GM23338 (cell line): ENCODE measurements around the gene IRAK2. TPM values are rescaled to one million over a fixed set of nuclear protein-coding genes. Genes with fewer than 3 reads are reported as not detected.

ENCODE experiments used
- ATAC-seq: fragments of 200-7000 bp; cut with Tn5 transposase; 3 replicates; pipeline ENCODE4 v1.9.1; 2020
- DNase-seq: peaks from one replicate; pipeline ENCODE4 v3.0.0-alpha.2; 2015; ENCODE audit warnings: low spot score
- H2AFZ ChIP-seq: fragments of 200-600 bp; sonication (generic); 2 replicates; pipeline ENCODE4 v1.8.0; 2016; ENCODE audit warnings: antibody characterized with exemption, mild to moderate bottlenecking, moderate library complexity
- H3F3A ChIP-seq: fragments of 200-600 bp; sonication (generic); replicated peaks from 2 replicates; pipeline ENCODE4 v1.8.0; 2017; ENCODE audit warnings: antibody characterized with exemption, mixed run types, low read depth
- H3K27ac ChIP-seq: fragments of 200-600 bp; sonication (generic); 2 replicates; pipeline ENCODE4 v1.6.1; 2016; ENCODE audit warnings: low read depth
- H3K27me3 ChIP-seq: fragments of 200-600 bp; sonication (generic); 2 replicates; pipeline ENCODE4 v1.8.0; 2016; ENCODE audit warnings: mild to moderate bottlenecking, mixed run types, moderate library complexity; ENCODE audit not compliant: insufficient read depth
- H3K36me3 ChIP-seq: fragments of 200-600 bp; sonication (generic); 2 replicates; pipeline ENCODE4 v1.8.0; 2016; ENCODE audit warnings: mild to moderate bottlenecking; ENCODE audit not compliant: insufficient read depth
- H3K4me1 ChIP-seq: fragments of 200-600 bp; sonication (generic); 2 replicates; pipeline ENCODE4 v1.8.0; 2016; ENCODE audit warnings: mild to moderate bottlenecking, moderate library complexity; ENCODE audit not compliant: insufficient read depth
- H3K4me2 ChIP-seq: fragments of 200-600 bp; sonication (generic); 2 replicates; pipeline ENCODE4 v1.7.1; 2017; ENCODE audit warnings: mixed run types
- H3K4me3 ChIP-seq: fragments of 200-600 bp; sonication (generic); 2 replicates; pipeline ENCODE4 v1.6.1; 2016; ENCODE audit warnings: mixed run types
- H3K79me2 ChIP-seq: fragments of 200-600 bp; sonication (generic); replicated peaks from 2 replicates; pipeline ENCODE4 v1.8.0; 2017; ENCODE audit warnings: mild to moderate bottlenecking; ENCODE audit not compliant: insufficient read depth
- H3K9me2 ChIP-seq: fragments of 200-600 bp; sonication (generic); 2 replicates; pipeline ENCODE4 v1.8.0; 2017; ENCODE audit not compliant: insufficient read depth
- H4K20me1 ChIP-seq: fragments of 200-600 bp; sonication (generic); replicated peaks from 2 replicates; pipeline ENCODE4 v1.8.0; 2017; ENCODE audit warnings: mild to moderate bottlenecking; ENCODE audit not compliant: insufficient read depth
- H3K27ac Mint-ChIP-seq: 2 replicates; pipeline ENCODE4 v1.8.0; 2020; ENCODE audit warnings: inconsistent platforms, mild to moderate bottlenecking, moderate library complexity, mixed read lengths
- H3K27me3 Mint-ChIP-seq: 3 replicates; pipeline ENCODE4 v1.8.0; 2022; ENCODE audit warnings: low read depth, mild to moderate bottlenecking, moderate library complexity, mixed read lengths, inconsistent platforms; ENCODE audit not compliant: insufficient read depth, poor library complexity
- H3K36me3 Mint-ChIP-seq: 3 replicates; pipeline ENCODE4 v1.8.0; 2021; ENCODE audit warnings: low read depth, mild to moderate bottlenecking, inconsistent platforms, moderate library complexity, mixed read lengths
- H3K4me1 Mint-ChIP-seq: 3 replicates; pipeline ENCODE4 v1.8.0; 2020; ENCODE audit warnings: mild to moderate bottlenecking, inconsistent platforms, mixed read lengths
- H3K4me3 Mint-ChIP-seq: 3 replicates; pipeline ENCODE4 v1.8.0; 2021; ENCODE audit warnings: moderate library complexity, mild to moderate bottlenecking, inconsistent platforms, mixed read lengths
- H3K9me3 Mint-ChIP-seq: 3 replicates; pipeline ENCODE4 v1.8.0; 2020; ENCODE audit warnings: moderate library complexity, mild to moderate bottlenecking, inconsistent platforms, mixed read lengths
- CREB1 ChIP-seq: fragments of 250-450 bp; sonication (Bioruptor Pico); IDR thresholded peaks from 2 replicates; pipeline ENCODE4 v1.5.0; 2020; ENCODE audit warnings: low read depth, mild to moderate bottlenecking, moderate library complexity
- EZH2 ChIP-seq: fragments of 200-600 bp; sonication (generic); IDR thresholded peaks from one replicate; pipeline ENCODE4 v1.8.0; 2017; ENCODE audit warnings: antibody characterized with exemption, mild to moderate bottlenecking, low read depth; ENCODE audit not compliant: unreplicated experiment
- EZH2phosphoT487 ChIP-seq: fragments of 200-600 bp; sonication (generic); IDR thresholded peaks from one replicate; pipeline ENCODE4 v1.8.1; 2018; ENCODE audit warnings: antibody characterized with exemption; ENCODE audit not compliant: unreplicated experiment
- JUNB ChIP-seq: IDR thresholded peaks from one replicate; pipeline ENCODE4 v1.6.1; 2016; ENCODE audit warnings: antibody characterized with exemption; ENCODE audit not compliant: unreplicated experiment
- NANOG ChIP-seq: IDR thresholded peaks from 2 replicates; pipeline ENCODE4 v1.6.1; 2016; ENCODE audit warnings: antibody characterized with exemption, borderline replicate concordance
- POLR2AphosphoS5 ChIP-seq: IDR thresholded peaks from 2 replicates; pipeline ENCODE4 v1.6.1; 2016; ENCODE audit warnings: antibody characterized with exemption, low read depth
- STAT1 ChIP-seq: IDR thresholded peaks from one replicate; pipeline ENCODE4 v1.6.1; 2016; ENCODE audit warnings: antibody characterized with exemption; ENCODE audit not compliant: unreplicated experiment
- ZNF114 ChIP-seq: fragments of 250-450 bp; sonication (Bioruptor Pico); IDR thresholded peaks from 2 replicates; pipeline ENCODE4 v1.5.0; 2020; ENCODE audit warnings: mild to moderate bottlenecking, moderate library complexity
- ZNF331 ChIP-seq: fragments of 250-450 bp; sonication (Bioruptor Pico); IDR thresholded peaks from 2 replicates; pipeline ENCODE4 v1.5.0; 2020; ENCODE audit warnings: low read depth, mild to moderate bottlenecking, moderate library complexity
- polyA plus RNA-seq: library from polyadenylated mRNA; unstranded; fragments of >200 nt; fragmentation: Nextera tagmentation; extraction: Ambion mirVana; gene quantifications from 2 replicates; pipeline ENCODE4 v1.2.1, GENCODE V29; 2016
- total RNA-seq: library from RNA; depleted of rRNA; stranded (reverse); fragments of >200 nt; shearing (Covaris generic); gene quantifications from 2 replicates; pipeline ENCODE4 v1.2.3, GENCODE V29; 2014
- TF ChIP-seq, protein P1 (sequence below), 2 experiments: fragments of 200-600 bp in 1 of 2; sonication (generic) in 1 of 2; conservative IDR thresholded peaks; 2 replicates each; pipeline versions ENCODE4 v1.5.1 to v1.6.1; 2016 to 2017; ENCODE audit warnings: antibody characterized with exemption in 2 of 2, low read depth in 2 of 2, mild to moderate bottlenecking in 2 of 2, moderate library complexity in 1 of 2
- TF ChIP-seq, protein P2 (sequence below): IDR thresholded peaks from one replicate; pipeline ENCODE4 v1.6.1; 2018; ENCODE audit warnings: antibody characterized with exemption; ENCODE audit not compliant: unreplicated experiment
- TF ChIP-seq, protein P3 (sequence below): IDR thresholded peaks from 2 replicates; pipeline ENCODE4 v1.6.1; 2016; ENCODE audit warnings: antibody characterized with exemption
- TF ChIP-seq, protein P4 (sequence below): fragments of 250-450 bp; sonication (Bioruptor Pico); IDR thresholded peaks from 2 replicates; pipeline ENCODE4 v1.5.0; 2020; ENCODE audit warnings: mild to moderate bottlenecking, moderate library complexity

IRAK2 gene
- total and polyA plus RNA-seq, 2 experiments from 2014 or later = 0.37 to 1.4 TPM

DNA sequence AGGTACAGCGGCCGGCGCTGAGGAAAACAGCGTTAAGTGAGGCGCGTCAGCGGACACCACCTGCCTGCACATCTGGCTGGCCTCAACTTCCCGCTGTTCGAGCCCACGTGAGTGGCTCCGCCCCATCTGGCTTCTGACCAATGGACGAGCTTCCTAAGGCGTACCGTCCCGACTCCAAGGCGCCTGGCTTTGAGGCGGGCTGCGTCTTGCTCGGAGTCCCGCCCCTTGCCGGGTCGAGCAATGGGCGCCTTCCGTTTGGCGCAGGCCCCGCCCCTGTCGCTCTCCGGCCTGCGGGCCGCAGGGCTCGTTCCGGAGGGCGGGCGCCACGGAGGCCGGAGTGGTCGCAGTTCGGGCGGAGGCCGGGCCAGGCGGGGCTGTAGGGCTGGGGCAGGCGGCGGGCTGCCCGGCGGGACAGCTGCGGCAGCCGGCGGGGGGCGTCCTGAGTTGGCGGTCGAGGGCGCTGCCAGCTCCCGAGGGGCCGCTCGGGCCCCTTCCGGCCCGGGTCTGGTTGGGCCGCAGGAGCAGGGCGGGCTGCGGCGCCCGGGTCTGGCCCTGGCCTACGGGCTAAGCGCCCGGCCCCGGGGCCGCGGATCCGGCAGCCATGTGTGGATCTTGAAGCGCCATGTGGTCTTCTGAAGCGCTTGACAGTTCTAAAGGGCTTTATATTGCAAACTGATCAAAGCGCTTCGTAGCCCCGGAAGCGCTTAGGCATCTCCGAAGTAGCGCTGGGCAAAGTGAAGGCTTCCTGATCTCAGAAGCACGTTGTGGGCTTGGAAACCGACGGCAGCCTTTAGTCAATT is 83.7 kb downstream of the IRAK2 start, which contains the start of gene TATDN2:
Gene TATDN2, plus strand, starts transcription at position 276 of the 800 bp plus-strand sequence. CDS start 742 bp downstream, outside the sequence.
- Histone ChIP-seq H3K27me3 (peaks cover 8% of the 10 kb centered on the region; the same call in 1 of the 2 replicates), H3K4me3 (peak within 1 kb of the TSS; percentile 96), H3F3A (0 out of 2 replicates have a peak, but pooled peaks cover 4% of the 10 kb centered on the region), H3K9me2 (no peaks in the 10 kb centered on the region), H4K20me1 (peaks cover 3% of the 10 kb centered on the region; the same call in 1 of the 2 replicates), H3K4me2 (peak within 1 kb of the TSS; percentile 98), H2AFZ (peak within 1 kb of the TSS; percentile 93), H3K27ac (peak within 1 kb of the TSS; percentile 79), H3K79me2 (peaks cover 41% of the 10 kb centered on the region), H3K36me3 (peaks cover 18% of the 10 kb centered on the region), H3K4me1 (peaks cover 17% of the 10 kb centered on the region)
- Mint-ChIP-seq H3K27me3 (peaks cover 27% of the 10 kb centered on the region), H3K9me3 (peaks cover 43% of the 10 kb centered on the region), H3K4me3 (peak within 1 kb of the TSS; percentile 92), H3K27ac (peak within 1 kb of the TSS; percentile 77), H3K4me1 (peaks cover 22% of the 10 kb centered on the region; the same call in 2 of the 3 replicates), H3K36me3 (peaks cover 67% of the 10 kb centered on the region)
- peak; percentile 99 for DNase-seq
- ATAC-seq = peak; percentile 93
- TF ChIP-seq CREB1 (CRISPR knock-in tag) = peak; percentile 72
- no peak for TF ChIP-seq EZH2phosphoT487
- TF ChIP-seq STAT1 = no peak
- peak; percentile 65; the same call in 1 of the 2 replicates for TF ChIP-seq ZNF114
- TF ChIP-seq, protein P1, sequence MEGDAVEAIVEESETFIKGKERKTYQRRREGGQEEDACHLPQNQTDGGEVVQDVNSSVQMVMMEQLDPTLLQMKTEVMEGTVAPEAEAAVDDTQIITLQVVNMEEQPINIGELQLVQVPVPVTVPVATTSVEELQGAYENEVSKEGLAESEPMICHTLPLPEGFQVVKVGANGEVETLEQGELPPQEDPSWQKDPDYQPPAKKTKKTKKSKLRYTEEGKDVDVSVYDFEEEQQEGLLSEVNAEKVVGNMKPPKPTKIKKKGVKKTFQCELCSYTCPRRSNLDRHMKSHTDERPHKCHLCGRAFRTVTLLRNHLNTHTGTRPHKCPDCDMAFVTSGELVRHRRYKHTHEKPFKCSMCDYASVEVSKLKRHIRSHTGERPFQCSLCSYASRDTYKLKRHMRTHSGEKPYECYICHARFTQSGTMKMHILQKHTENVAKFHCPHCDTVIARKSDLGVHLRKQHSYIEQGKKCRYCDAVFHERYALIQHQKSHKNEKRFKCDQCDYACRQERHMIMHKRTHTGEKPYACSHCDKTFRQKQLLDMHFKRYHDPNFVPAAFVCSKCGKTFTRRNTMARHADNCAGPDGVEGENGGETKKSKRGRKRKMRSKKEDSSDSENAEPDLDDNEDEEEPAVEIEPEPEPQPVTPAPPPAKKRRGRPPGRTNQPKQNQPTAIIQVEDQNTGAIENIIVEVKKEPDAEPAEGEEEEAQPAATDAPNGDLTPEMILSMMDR (conservative IDR thresholded peaks at IDR 0.05; ENCODE audit: low read depth in 2 of 2) = no peak
- TF ChIP-seq, protein P2, sequence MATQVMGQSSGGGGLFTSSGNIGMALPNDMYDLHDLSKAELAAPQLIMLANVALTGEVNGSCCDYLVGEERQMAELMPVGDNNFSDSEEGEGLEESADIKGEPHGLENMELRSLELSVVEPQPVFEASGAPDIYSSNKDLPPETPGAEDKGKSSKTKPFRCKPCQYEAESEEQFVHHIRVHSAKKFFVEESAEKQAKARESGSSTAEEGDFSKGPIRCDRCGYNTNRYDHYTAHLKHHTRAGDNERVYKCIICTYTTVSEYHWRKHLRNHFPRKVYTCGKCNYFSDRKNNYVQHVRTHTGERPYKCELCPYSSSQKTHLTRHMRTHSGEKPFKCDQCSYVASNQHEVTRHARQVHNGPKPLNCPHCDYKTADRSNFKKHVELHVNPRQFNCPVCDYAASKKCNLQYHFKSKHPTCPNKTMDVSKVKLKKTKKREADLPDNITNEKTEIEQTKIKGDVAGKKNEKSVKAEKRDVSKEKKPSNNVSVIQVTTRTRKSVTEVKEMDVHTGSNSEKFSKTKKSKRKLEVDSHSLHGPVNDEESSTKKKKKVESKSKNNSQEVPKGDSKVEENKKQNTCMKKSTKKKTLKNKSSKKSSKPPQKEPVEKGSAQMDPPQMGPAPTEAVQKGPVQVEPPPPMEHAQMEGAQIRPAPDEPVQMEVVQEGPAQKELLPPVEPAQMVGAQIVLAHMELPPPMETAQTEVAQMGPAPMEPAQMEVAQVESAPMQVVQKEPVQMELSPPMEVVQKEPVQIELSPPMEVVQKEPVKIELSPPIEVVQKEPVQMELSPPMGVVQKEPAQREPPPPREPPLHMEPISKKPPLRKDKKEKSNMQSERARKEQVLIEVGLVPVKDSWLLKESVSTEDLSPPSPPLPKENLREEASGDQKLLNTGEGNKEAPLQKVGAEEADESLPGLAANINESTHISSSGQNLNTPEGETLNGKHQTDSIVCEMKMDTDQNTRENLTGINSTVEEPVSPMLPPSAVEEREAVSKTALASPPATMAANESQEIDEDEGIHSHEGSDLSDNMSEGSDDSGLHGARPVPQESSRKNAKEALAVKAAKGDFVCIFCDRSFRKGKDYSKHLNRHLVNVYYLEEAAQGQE = no peak
- no peak for TF ChIP-seq ZNF331 (CRISPR knock-in tag)
- TF ChIP-seq JUNB = no peak
- TF ChIP-seq EZH2 = no peak
- TF ChIP-seq, protein P3, sequence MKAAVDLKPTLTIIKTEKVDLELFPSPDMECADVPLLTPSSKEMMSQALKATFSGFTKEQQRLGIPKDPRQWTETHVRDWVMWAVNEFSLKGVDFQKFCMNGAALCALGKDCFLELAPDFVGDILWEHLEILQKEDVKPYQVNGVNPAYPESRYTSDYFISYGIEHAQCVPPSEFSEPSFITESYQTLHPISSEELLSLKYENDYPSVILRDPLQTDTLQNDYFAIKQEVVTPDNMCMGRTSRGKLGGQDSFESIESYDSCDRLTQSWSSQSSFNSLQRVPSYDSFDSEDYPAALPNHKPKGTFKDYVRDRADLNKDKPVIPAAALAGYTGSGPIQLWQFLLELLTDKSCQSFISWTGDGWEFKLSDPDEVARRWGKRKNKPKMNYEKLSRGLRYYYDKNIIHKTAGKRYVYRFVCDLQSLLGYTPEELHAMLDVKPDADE = no peak
- TF ChIP-seq, protein P4, sequence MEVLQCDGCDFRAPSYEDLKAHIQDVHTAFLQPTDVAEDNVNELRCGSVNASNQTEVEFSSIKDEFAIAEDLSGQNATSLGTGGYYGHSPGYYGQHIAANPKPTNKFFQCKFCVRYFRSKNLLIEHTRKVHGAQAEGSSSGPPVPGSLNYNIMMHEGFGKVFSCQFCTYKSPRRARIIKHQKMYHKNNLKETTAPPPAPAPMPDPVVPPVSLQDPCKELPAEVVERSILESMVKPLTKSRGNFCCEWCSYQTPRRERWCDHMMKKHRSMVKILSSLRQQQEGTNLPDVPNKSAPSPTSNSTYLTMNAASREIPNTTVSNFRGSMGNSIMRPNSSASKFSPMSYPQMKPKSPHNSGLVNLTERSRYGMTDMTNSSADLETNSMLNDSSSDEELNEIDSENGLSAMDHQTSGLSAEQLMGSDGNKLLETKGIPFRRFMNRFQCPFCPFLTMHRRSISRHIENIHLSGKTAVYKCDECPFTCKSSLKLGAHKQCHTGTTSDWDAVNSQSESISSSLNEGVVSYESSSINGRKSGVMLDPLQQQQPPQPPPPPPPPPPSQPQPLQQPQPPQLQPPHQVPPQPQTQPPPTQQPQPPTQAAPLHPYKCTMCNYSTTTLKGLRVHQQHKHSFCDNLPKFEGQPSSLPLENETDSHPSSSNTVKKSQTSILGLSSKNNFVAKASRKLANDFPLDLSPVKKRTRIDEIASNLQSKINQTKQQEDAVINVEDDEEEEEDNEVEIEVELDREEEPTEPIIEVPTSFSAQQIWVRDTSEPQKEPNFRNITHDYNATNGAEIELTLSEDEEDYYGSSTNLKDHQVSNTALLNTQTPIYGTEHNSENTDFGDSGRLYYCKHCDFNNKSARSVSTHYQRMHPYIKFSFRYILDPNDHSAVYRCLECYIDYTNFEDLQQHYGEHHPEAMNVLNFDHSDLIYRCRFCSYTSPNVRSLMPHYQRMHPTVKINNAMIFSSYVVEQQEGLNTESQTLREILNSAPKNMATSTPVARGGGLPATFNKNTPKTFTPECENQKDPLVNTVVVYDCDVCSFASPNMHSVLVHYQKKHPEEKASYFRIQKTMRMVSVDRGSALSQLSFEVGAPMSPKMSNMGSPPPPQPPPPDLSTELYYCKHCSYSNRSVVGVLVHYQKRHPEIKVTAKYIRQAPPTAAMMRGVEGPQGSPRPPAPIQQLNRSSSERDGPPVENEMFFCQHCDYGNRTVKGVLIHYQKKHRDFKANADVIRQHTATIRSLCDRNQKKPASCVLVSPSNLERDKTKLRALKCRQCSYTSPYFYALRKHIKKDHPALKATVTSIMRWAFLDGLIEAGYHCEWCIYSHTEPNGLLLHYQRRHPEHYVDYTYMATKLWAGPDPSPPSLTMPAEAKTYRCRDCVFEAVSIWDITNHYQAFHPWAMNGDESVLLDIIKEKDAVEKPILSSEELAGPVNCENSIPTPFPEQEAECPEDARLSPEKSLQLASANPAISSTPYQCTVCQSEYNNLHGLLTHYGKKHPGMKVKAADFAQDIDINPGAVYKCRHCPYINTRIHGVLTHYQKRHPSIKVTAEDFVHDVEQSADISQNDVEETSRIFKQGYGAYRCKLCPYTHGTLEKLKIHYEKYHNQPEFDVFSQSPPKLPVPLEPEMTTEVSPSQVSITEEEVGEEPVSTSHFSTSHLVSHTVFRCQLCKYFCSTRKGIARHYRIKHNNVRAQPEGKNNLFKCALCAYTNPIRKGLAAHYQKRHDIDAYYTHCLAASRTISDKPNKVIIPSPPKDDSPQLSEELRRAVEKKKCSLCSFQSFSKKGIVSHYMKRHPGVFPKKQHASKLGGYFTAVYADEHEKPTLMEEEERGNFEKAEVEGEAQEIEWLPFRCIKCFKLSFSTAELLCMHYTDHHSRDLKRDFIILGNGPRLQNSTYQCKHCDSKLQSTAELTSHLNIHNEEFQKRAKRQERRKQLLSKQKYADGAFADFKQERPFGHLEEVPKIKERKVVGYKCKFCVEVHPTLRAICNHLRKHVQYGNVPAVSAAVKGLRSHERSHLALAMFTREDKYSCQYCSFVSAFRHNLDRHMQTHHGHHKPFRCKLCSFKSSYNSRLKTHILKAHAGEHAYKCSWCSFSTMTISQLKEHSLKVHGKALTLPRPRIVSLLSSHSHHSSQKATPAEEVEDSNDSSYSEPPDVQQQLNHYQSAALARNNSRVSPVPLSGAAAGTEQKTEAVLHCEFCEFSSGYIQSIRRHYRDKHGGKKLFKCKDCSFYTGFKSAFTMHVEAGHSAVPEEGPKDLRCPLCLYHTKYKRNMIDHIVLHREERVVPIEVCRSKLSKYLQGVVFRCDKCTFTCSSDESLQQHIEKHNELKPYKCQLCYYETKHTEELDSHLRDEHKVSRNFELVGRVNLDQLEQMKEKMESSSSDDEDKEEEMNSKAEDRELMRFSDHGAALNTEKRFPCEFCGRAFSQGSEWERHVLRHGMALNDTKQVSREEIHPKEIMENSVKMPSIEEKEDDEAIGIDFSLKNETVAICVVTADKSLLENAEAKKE (CRISPR knock-in tag) = no peak
- peak; percentile 72 for TF ChIP-seq POLR2AphosphoS5
- no peak for TF ChIP-seq NANOG
